Endothelial cell (in vitro differentiated cells): Measurements from ENCODE around the gene TBC1D1. TPM values are rescaled to one million over a fixed set of nuclear protein-coding genes. Genes with fewer than 3 reads are reported as not detected.

Experiments
- DNase-seq: peaks from one replicate; pipeline ENCODE4 v3.0.0; 2021; ENCODE audit warnings: low spot score
- H3K27ac Mint-ChIP-seq: one replicate; pipeline ENCODE4 v1.8.0; 2021; ENCODE audit warnings: mixed read lengths, inconsistent platforms; ENCODE audit not compliant: unreplicated experiment
- H3K27me3 Mint-ChIP-seq: one replicate; pipeline ENCODE4 v1.8.0; 2021; ENCODE audit warnings: mild to moderate bottlenecking, moderate library complexity, mixed read lengths, inconsistent platforms; ENCODE audit not compliant: unreplicated experiment
- H3K36me3 Mint-ChIP-seq: one replicate; pipeline ENCODE4 v1.8.0; 2021; ENCODE audit warnings: mild to moderate bottlenecking, low read depth, mixed read lengths, inconsistent platforms; ENCODE audit not compliant: unreplicated experiment
- H3K4me1 Mint-ChIP-seq: one replicate; pipeline ENCODE4 v1.8.0; 2021; ENCODE audit warnings: mild to moderate bottlenecking, mixed read lengths, inconsistent platforms; ENCODE audit not compliant: unreplicated experiment
- H3K4me3 Mint-ChIP-seq: one replicate; pipeline ENCODE4 v1.8.0; 2021; ENCODE audit warnings: mild to moderate bottlenecking, mixed read lengths, inconsistent platforms; ENCODE audit not compliant: unreplicated experiment
- H3K9me3 Mint-ChIP-seq: one replicate; pipeline ENCODE4 v1.8.0; 2021; ENCODE audit warnings: mixed read lengths, inconsistent platforms; ENCODE audit not compliant: unreplicated experiment
- CTCF ChIP-seq: fragments of 200-600 bp; sonication (generic); IDR thresholded peaks from one replicate; pipeline ENCODE4 v1.5.0; 2021; ENCODE audit warnings: antibody characterized with exemption; ENCODE audit not compliant: unreplicated experiment
- total RNA-seq: library from RNA; stranded (reverse); fragmentation: NEBNext Ultra II Directional; extraction: Animal tissue kit (Norgen Biotek cat#: 25700); gene quantifications from one replicate; pipeline ENCODE4 v1.2.1, GENCODE V29; 2021; ENCODE audit not compliant: unreplicated experiment

Gene TBC1D1
- total RNA-seq, 1 donor from 2014 or later, result 139 TPM

- Mint-ChIP-seq H3K36me3 (peaks cover 11% of the 10 kb centered on the region), H3K27ac (no peak overlapping the region), H3K9me3 (no peaks in the 10 kb centered on the region), H3K27me3 (no peaks in the 10 kb centered on the region), H3K4me3 (peak overlapping the region; percentile 44), H3K4me1 (no peaks in the 10 kb centered on the region)
- no peak for DNase-seq
- TF ChIP-seq CTCF, result no peak
These were observed 130.9 kb downstream of the TBC1D1 start for GRCh38 chr4:38021751-38022150.

- DNase-seq, result no peak
- Mint-ChIP-seq H3K4me1 (no peaks in the 10 kb centered on the region), H3K9me3 (no peaks in the 10 kb centered on the region), H3K27me3 (no peaks in the 10 kb centered on the region), H3K36me3 (peaks cover 15% of the 10 kb centered on the region), H3K27ac (no peak overlapping the region), H3K4me3 (no peak overlapping the region)
- TF ChIP-seq CTCF, result no peak
These were observed 132.7 kb downstream of the TBC1D1 start for GRCh38 chr4:38023347-38024205.

- TF ChIP-seq CTCF, result no peak
- Mint-ChIP-seq H3K27me3 (no peaks in the 10 kb centered on the region), H3K9me3 (no peaks in the 10 kb centered on the region), H3K4me1 (no peaks in the 10 kb centered on the region), H3K4me3 (no peak overlapping the region), H3K27ac (no peak overlapping the region), H3K36me3 (peaks cover 21% of the 10 kb centered on the region)
- no peak for DNase-seq
These were observed 133.3 kb downstream of the TBC1D1 start for GRCh38 chr4:38024206-38024509.

- no peak for TF ChIP-seq CTCF
- H3K27ac Mint-ChIP-seq, result no peak overlapping the region
- DNase-seq, result no peak
- no peak overlapping the region for H3K4me3 Mint-ChIP-seq
- H3K4me1 Mint-ChIP-seq, result peaks cover 9% of the 10 kb centered on the region
- H3K36me3 Mint-ChIP-seq, result peaks cover 23% of the 10 kb centered on the region
- no peaks in the 10 kb centered on the region for H3K27me3 Mint-ChIP-seq
- no peaks in the 10 kb centered on the region for H3K9me3 Mint-ChIP-seq
These were observed 134.8 kb downstream of the TBC1D1 start for GRCh38 chr4:38025665-38026064.

GRCh38 chr4:38026158-38026740 lies 135.4 kb downstream of the TBC1D1 start:
- TF ChIP-seq CTCF, result no peak
- no peak for DNase-seq
- Mint-ChIP-seq H3K27ac (no peak overlapping the region), H3K27me3 (no peaks in the 10 kb centered on the region), H3K4me1 (peaks cover 9% of the 10 kb centered on the region), H3K4me3 (no peak overlapping the region), H3K36me3 (peaks cover 18% of the 10 kb centered on the region), H3K9me3 (no peaks in the 10 kb centered on the region)
